Measurements from ENCODE around the gene IKBKE.

IKBKE gene

DNA sequence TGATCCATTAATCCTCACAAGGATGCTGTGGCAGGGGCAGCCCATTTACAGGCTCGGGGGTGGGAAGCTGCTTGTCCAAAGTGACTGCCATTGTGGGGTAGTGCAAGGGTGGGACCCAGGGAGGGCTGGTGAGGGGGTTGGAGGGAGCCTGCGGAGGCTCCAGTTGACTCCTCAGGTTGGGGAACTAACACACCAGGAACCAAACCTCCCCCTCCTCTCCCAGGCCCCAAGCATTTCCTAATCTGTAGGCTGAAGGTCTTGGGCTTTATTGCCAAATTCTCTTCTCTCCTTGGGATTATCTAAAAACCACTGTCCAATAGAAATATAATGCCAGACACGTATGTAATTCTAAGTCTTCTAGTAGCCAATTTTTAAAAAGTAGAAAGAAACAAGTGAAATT is 18.2 kb downstream of the IKBKE start:
- TF ChIP-seq, protein P1, sequence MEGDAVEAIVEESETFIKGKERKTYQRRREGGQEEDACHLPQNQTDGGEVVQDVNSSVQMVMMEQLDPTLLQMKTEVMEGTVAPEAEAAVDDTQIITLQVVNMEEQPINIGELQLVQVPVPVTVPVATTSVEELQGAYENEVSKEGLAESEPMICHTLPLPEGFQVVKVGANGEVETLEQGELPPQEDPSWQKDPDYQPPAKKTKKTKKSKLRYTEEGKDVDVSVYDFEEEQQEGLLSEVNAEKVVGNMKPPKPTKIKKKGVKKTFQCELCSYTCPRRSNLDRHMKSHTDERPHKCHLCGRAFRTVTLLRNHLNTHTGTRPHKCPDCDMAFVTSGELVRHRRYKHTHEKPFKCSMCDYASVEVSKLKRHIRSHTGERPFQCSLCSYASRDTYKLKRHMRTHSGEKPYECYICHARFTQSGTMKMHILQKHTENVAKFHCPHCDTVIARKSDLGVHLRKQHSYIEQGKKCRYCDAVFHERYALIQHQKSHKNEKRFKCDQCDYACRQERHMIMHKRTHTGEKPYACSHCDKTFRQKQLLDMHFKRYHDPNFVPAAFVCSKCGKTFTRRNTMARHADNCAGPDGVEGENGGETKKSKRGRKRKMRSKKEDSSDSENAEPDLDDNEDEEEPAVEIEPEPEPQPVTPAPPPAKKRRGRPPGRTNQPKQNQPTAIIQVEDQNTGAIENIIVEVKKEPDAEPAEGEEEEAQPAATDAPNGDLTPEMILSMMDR (IDR thresholded peaks at IDR 0.05; ENCODE audit: extremely low read depth, missing control alignments), result no peak
- no peak for DNase-seq (ENCODE audit: low spot score)

DNA sequence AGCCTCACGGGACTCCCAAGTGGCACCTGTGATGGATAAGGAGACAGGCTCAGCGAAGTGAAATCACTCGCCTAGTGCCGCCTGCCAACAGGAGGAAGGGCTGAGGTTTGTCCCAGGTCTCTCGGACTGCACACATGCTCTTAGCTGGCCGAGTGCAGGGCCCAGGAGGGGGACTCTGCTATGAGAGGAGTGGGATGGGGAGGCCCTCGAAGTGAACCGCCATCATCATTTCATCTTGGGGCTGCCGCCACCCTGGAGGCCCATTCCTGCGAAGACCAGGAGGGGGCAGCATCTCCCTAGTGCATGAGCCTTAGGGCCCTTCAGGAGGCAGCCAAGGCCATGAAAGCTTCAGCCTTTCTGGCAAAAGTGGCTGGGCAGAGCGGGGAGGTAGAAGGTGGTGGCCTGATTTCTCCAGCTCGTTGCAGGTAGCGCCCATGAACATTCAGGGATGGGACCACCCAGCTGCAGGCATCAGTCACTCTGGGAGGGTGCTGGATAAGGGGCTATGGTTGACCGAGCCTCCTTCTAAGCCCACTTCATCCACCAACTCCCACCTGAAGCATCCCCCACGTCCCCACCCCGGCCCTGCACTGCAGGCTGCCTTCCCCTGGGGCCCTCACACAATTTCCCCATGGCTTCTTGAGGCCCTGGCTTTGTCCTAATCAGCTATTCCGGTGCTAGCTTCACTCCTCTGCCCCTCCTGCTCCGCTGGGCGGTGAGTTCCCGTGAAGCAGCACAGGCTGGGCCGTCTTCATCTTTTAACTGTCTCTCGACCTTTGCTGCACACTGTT is 19.9 kb downstream of the IKBKE start:
- TF ChIP-seq, protein P1 (IDR thresholded peaks at IDR 0.05; ENCODE audit: extremely low read depth, missing control alignments), result peak; percentile 88
- peak; percentile 76 for DNase-seq (ENCODE audit: low spot score)

DNA sequence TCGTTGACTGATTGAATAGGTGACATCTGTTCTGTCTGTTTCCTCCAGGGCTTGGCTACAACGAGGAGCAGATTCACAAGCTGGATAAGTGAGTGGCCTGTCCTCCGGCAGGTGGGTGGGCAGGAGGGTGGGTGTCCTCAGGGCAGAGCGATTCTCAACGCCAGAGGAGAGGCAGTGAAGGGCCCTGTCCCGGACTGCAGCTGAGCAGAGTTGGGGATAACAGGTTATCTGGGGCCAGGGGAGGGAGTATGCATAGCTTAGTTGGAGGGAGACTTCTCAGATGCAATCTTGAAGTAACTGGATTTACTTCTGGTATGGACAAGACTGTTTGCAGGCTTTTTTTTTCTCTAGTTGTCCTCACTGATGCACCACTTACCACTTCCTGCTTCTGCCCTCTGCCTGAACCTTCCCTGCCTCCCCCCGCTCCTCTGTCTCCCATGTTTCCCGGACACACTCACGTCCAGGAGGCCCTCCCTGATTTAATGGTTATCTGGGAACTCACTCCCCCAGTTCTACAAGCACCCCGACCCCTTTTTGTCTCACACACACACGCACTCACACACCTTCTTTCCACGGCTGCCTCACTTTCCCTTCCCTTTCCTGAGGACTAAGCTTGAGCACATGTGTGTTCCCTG is 20.6 kb downstream of the IKBKE start:
- TF ChIP-seq, protein P1 (IDR thresholded peaks at IDR 0.05; ENCODE audit: extremely low read depth, missing control alignments), result no peak
- no peak for DNase-seq (ENCODE audit: low spot score)

DNA sequence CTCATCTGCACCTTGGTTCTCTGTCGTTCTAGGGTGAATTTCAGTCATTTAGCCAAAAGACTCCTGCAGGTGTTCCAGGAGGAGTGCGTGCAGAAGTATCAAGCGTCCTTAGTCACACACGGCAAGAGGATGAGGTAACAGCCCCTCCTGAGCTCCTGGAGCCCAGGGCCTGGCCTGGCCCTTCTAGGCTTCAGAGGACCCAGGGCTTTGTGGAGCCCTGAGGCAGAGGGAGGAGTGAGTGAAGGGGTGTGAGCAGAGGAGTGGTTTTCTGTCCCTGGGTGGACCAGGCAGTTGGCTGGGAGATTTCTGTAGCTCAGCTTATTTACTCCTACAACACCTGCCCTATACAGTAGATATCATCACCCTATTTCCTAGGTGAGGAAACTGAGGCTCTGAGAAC is 21.3 kb downstream of the IKBKE start:
- TF ChIP-seq, protein P1 (IDR thresholded peaks at IDR 0.05; ENCODE audit: extremely low read depth, missing control alignments), result no peak
- DNase-seq (ENCODE audit: low spot score), result no peak

DNA sequence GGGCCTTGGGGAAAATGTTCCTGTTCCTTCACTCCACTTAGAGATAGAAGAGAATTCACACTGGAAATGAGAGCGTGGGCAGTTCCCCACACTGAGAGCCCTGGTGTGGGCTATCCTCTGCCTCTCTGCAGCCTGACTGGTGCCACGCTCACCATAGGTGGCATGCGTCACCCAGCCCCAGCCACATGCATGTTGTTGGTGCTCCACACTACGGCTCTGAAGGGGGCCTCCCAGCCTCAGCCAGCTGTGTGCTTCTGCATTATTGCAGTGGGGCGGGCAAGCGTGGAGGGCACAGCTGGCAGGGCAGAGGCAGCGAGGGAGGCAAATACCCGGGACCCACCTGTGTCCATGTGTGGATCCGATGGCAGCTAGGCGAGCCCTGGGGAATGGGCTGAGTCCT is 22.3 kb downstream of the IKBKE start:
- no peak for DNase-seq (ENCODE audit: low spot score)
- TF ChIP-seq, protein P1 (IDR thresholded peaks at IDR 0.05; ENCODE audit: extremely low read depth, missing control alignments), result no peak

DNA sequence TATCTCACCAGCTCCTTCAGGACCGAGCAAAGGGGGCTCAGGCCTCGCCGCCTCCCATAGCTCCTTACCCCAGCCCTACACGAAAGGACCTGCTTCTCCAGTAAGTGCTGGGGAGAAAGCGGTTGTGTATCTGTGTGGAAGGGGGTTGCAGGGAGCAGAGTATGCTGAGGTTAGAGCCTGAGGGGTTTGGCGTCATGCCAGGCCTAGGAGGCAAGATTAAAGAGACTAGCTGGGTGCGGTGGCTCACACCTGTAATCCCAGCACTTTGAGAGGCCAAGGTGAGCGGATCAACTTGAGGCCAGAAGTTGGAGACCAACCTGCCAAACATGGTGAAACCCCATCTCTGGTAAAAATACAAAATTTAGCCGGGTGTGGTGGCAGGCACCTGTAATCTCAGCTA is 23.0 kb downstream of the IKBKE start:
- TF ChIP-seq, protein P1 (IDR thresholded peaks at IDR 0.05; ENCODE audit: extremely low read depth, missing control alignments), result no peak
- DNase-seq (ENCODE audit: low spot score), result no peak

DNA sequence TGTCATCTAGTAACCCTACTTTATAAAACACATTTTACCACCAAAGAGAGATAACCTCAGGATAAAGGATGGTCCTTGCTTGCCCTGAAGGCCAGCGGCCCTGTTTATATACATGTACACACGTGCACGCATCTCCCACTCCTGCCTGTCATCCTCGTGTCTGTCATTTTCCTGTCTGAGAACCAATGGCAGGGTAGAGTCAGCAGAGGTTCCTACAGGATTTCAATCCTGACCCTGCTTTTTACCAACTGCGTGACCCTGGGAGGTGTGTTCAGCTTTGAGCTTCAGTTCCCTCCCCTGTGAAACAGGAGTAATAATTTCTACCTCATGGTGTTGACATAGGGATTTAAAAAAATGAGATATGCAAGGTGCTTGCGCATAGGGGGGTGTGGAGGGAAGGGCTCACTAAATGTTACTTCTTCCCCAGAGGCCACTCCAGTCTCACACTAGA is 24.8 kb downstream of the IKBKE start:
- DNase-seq (ENCODE audit: low spot score), result no peak
- TF ChIP-seq, protein P1 (IDR thresholded peaks at IDR 0.05; ENCODE audit: extremely low read depth, missing control alignments), result no peak
